Measurements from ENCODE around the gene ADAMTSL1.

Gene ADAMTSL1

DNA sequence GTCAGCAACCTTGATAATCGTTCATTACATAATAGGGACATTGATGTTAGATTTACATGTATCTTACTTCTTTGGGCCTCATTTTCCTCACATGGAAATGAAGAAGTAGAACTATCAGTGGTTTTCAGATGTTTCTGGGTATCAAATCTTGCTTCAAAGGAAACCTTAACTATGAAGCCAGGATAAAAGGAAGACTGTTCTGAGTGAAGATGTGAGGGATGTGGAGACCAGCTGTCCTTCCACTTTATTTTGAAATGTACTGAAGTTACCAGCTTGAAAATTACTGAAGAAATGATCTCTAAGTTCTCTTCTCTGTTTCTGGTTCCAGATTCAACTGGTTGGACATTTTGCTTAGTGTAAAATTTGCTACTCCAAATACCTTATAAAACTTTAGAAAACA lies 186.0 kb downstream of the ADAMTSL1 start:
- no peak overlapping the region for H3K4me3 ChIP-seq
- TF ChIP-seq, protein P1, sequence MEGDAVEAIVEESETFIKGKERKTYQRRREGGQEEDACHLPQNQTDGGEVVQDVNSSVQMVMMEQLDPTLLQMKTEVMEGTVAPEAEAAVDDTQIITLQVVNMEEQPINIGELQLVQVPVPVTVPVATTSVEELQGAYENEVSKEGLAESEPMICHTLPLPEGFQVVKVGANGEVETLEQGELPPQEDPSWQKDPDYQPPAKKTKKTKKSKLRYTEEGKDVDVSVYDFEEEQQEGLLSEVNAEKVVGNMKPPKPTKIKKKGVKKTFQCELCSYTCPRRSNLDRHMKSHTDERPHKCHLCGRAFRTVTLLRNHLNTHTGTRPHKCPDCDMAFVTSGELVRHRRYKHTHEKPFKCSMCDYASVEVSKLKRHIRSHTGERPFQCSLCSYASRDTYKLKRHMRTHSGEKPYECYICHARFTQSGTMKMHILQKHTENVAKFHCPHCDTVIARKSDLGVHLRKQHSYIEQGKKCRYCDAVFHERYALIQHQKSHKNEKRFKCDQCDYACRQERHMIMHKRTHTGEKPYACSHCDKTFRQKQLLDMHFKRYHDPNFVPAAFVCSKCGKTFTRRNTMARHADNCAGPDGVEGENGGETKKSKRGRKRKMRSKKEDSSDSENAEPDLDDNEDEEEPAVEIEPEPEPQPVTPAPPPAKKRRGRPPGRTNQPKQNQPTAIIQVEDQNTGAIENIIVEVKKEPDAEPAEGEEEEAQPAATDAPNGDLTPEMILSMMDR (IDR thresholded peaks at IDR 0.05) = no peak
- DNase-seq (ENCODE audit: low spot score) = no peak
- no peak overlapping the region for H3K27ac ChIP-seq

DNA sequence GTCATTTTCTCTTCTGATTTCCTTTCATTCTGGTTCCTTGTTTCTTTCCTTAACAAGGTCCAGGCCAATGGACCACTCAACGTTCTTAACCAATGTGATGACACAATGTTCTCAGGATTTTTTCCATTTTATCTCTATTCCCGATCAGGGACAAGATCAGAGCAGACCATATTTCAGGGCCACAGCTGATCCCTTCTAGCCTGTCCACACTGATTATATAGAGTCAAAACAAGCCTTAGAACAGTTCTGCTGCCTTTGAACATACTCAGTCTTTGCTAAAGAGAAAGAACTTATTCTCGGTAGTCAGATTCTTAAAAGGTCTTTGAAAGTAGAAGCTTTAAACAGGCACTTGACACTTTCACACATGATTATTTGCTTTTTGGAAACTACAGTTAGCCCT lies 188.4 kb downstream of the ADAMTSL1 start:
- Histone ChIP-seq H3K4me3 (no peak overlapping the region), H3K27ac (no peak overlapping the region)
- DNase-seq (ENCODE audit: low spot score) = no peak
- TF ChIP-seq, protein P1 (IDR thresholded peaks at IDR 0.05) = no peak

DNA sequence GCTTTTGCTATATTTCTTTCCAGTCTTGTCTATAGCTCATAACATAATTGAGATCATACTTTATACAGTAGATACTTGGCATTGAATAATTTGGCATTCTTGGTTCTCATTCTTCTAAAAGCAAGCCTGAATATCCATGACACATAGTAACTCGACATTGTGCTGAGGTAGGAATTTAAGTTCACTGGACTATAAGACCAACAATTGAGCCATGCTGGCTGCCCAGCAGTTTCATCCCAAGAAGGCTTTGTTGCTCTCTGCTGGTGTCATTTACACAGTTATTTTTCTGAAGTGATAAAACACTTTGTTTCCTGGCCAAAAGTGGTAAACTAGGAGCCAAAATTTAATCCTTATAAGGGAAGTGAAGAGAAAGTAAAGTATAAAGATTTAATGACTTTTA lies 192.0 kb downstream of the ADAMTSL1 start:
- H3K4me3 ChIP-seq = no peak overlapping the region
- no peak overlapping the region for H3K27ac ChIP-seq
- TF ChIP-seq, protein P1 (IDR thresholded peaks at IDR 0.05) = no peak
- no peak for DNase-seq (ENCODE audit: low spot score)

DNA sequence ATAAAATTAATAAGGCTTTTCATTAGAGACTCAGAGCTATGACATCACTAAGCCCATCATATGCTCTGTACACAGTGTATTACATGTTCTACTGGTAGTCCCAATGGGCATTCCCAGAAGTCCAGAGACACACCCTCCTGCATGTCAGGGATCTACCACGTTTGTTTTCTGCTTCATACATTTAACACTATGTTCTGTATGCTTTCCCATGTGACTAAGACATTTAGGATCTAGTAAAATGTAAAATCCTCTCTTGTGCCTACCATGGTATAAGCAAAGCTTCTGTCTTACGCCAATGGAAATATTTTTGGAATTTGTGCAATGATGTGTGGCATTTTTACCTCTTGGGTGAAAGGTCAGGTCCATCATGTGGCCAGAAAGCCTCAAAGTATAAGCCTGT lies 192.4 kb downstream of the ADAMTSL1 start:
- TF ChIP-seq, protein P1 (IDR thresholded peaks at IDR 0.05) = no peak
- H3K27ac ChIP-seq = no peak overlapping the region
- no peak for DNase-seq (ENCODE audit: low spot score)
- no peak overlapping the region for H3K4me3 ChIP-seq

DNA sequence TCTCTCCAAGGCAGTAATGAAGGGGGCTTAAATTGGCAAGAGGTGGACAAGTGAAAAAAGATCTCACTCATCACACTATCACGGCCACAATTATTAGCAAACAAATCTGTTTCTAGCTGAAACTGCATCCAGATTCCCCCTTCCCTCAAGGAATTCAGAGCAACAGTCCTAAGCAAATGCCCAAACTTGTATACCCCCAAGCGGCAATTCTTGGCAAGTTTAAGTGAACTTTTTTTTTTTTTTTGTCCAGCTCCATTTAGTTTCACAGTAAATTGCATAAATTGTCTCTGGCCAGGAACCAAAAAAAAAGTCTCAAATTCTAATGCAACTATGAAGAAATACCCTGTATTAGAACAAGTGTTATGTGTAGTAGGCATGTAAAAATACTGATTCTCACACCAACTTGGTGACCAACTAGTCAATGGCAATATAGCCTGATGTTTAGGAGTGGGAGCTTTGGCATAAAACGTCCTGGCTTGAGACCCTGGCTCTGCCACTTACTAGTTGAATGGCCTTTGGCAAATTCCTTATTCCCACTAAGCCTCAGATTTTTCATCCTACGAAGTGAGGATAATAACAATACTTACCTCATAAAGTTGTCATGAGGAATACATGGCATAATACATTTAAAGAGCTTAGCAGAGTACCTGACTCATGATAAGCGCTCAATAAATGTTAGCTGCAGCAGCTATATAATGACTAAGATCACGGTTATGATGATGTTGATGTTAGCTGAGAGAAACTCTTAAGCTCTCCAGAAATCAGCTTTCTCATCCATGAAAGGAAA lies 193.2 kb downstream of the ADAMTSL1 start:
- Histone ChIP-seq H3K27ac (no peak overlapping the region), H3K4me3 (no peak overlapping the region)
- TF ChIP-seq, protein P1 (IDR thresholded peaks at IDR 0.05) = no peak
- no peak for DNase-seq (ENCODE audit: low spot score)

DNA sequence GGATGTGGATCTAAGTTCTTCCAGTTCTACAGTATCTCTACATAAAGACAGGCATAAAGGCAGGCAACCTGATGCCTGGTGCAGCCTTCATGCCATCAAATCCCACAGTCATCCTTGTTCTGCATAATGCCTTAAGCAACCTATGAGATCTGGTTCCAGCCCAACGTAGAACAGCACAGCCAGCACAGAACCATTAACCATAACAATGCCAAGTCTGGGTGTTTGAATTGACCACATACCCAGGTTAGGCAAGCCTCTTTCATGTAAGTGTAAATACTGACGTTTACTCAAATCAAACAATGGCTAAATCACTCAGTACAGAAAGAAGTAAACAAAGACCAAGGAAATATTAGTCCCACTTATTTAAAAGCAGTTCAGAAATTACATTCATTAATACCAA lies 195.0 kb downstream of the ADAMTSL1 start:
- Histone ChIP-seq H3K27ac (no peak overlapping the region), H3K4me3 (no peak overlapping the region)
- DNase-seq (ENCODE audit: low spot score) = no peak
- TF ChIP-seq, protein P1 (IDR thresholded peaks at IDR 0.05) = no peak

DNA sequence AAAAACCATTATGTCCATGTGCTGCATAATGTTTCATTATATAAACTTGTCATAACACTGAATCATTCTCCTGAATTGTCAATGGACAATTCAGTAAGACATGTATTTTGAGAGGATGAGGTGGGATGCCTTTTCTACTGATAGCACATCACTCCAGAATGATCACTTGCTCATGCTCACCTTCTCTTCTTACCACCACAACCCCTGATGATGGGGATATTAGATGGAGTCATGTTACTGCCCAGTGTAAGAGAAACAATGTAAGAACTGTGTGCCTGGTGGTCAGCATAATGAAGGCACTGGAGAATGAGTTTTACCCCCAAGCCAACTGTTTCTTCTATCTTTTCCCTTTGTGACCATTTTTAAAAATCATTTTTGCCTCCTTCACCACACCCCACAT lies 198.8 kb downstream of the ADAMTSL1 start:
- TF ChIP-seq, protein P1 (IDR thresholded peaks at IDR 0.05) = no peak
- no peak overlapping the region for H3K27ac ChIP-seq
- no peak overlapping the region for H3K4me3 ChIP-seq
- DNase-seq (ENCODE audit: low spot score) = no peak

Data from coronary artery (tissue), 2 donors.